Erythroblast (primary cell): ENCODE results near the gene DOCK2.

Source experiments
- GATA1 ChIP-seq: IDR thresholded peaks from 2 replicates; pipeline ENCODE4 v1.6.1; 2011; ENCODE audit warnings: low read depth, mild to moderate bottlenecking, control low read depth, low read length, moderate library complexity
- POLR2A ChIP-seq: IDR thresholded peaks from 2 replicates; pipeline ENCODE4 v1.6.1; 2011; ENCODE audit warnings: mild to moderate bottlenecking, low read length

GRCh38 chr5:169650701-169651331 is 13.7 kb downstream of the DOCK2 start:
- no peak for TF ChIP-seq POLR2A
- no peak for TF ChIP-seq GATA1
